Endometrial microvascular endothelial cells (primary cell): ENCODE measurements around the gene ARHGEF17. TPM values are rescaled to one million over a fixed set of nuclear protein-coding genes. Genes with fewer than 3 reads are reported as not detected.
"Not testable (repeated sequence)": the region's sequence is repeated elsewhere in the genome, so short reads cannot be mapped to it uniquely, and the experiment has no call there.

ENCODE experiments used
- in situ Hi-C: cut with HindIII; loops from 2 replicates; pipeline ENCODE4 v1.10.0; 2017; ENCODE audit warnings: low sequenced_read_pairs, low pct_unique_long_range_greater_than_20kb; ENCODE audit errors: inconsistent ontology term
- total RNA-seq: library from RNA; depleted of rRNA; stranded (reverse); fragments of >200 nt; gene quantifications from one replicate; pipeline ENCODE4 v1.2.3, GENCODE V29; 2015; ENCODE audit errors: inconsistent ontology term

The ARHGEF17 gene
- 11.3 TPM for total RNA-seq

GRCh38 chr11:73308003-73308960 lies at the start of gene ARHGEF17:
TSS of gene ARHGEF17 (plus strand) at chr11:73308276. CDS start at chr11:73308639, 363 bp downstream.
- in situ Hi-C loops = no loop called here

DNA sequence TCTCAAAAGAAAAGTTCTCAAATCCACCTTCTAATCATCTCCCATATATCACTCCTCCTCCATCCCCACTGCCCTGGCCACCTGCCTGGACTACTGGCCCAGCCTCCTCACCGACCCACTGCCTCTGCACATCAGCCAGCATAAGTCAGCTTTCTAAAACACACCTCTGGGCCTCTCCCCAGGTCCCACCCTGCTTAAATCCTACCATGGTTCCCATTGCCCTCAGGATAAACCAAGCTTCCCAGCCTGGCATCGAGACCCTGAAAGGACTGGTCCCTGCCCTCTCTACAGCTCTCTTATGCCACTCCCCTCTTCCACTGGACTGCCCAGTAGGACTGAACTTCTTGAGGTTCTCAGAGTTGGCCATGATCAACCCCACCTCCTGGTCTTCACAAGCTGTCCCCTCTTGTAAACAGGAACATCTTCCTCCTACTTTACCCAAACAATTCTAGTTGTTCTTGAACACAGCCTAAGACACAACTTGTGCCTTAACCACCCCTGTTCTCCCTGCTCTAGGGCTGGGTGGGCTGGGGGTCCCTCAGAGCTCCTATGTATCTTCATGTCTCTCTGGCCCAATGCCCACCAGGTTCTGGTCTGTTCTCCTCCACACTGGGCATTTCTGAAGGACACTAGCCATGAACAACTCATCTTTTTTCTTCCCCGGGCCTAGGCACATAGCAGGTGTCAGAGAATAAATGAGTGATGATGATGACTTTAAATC lies 48.5 kb upstream of the ARHGEF17 start:
- in situ Hi-C loops = no loop called here

DNA sequence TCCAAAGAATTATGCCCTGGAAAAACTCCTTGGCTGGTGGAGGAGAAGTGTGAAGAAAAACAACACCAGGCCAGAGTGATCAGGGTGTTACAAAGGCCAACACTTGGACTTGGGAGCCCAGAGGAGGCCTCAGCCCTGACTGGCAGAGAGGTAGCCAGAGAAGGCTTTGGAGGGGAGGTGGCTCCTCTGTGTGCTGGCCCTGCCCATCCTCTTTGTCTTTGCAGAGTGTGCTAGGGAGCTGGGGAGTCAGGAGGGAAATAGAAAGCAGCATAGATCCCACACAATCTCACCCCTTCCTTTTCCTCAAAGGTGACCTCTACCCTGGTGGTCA lies 48.0 kb upstream of the ARHGEF17 start:
- in situ Hi-C loops = no loop called here

DNA sequence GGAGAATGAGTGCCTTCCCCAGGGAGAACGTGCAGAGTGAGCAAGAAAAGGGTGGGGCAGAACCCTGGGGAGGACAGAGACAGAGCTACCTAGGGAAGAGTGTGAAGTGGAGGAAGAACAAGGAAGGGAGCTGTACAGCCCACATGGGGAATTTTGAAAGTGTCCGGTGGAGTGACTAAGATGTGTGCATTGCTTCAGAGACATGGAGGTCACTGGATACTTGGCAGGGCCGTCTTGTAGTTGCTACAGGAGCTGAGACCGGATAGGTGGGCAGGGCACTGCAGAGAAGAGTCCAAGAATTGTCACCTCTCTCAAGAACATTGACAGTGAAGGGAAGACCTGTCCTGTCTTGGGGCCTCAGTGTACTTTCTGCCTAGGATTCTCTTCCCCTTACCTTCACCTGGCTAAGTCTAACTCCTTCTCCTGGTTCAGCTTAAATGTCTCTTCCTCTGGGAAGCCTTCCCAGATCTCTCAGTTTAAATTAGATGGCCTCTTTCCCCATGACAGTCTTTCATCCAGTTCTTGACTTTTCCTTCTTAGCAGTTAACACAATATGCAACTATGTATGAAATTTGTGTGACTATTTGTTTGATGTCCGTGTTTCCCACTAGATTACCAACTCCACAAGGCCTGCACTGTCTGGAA lies 45.1 kb upstream of the ARHGEF17 start:
- in situ Hi-C loops = no loop called here

GRCh38 chr11:73263640-73264039 lies 44.4 kb upstream of the ARHGEF17 start:
- in situ Hi-C loops = no loop called here

GRCh38 chr11:73265278-73265810 lies 42.7 kb upstream of the ARHGEF17 start:
- in situ Hi-C loops = no loop called here

DNA sequence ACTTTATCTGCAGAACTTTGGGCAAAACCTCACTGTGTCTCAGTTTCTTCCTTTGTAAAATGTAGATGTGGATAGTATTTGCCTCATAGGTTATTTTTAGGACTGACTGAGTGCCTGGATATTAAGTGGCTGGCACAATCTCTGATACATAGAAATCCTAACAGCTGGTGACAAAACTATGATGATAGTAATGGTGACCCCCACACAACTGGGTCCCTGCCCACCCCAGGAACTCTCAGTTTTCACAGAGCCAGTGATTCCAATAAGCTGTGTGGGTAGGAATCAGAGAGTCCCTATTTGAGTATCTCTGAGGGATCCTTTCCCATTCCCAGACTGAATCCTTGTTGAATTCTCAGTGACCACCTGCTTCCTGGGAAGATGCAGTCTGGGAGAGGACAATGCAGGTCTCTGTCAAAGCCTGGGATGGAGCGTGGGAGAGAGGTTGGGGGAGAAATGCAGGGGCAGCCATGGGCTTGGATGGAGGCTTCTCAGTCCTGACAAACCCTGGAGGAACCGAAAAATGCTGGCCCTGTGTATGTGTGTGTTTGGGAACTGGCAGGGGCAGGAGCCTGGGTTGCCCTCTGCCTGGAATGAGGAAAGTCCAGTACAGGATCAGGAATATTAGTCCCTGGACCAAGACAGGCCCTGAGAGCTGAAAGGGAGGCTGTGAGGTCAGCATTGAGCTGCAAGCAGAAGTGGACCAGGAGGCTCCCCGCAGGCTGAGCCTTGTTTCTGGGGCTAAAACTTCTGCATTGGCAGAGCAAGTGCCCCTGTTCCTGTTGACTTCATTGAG lies 42.0 kb upstream of the ARHGEF17 start:
- in situ Hi-C loops = no loop called here

DNA sequence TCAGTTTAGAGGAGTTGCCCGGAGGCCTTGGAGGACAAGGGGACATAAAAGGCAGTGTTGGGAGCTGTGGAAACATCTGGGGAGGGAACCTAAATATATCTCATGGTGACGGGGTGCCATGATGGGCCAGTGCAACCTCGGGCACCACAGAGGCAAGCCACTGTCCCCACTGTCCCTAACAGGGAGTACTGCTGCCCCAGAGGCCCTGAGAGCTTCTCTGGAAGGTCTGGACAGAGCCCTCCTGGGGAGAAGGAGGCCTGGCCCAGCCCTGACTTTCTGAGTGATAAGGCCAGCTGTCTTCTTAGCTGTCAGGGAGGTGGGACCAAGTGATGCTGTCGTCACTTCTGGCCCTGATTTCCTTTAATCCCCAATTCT lies 41.4 kb upstream of the ARHGEF17 start:
- in situ Hi-C loops = no loop called here

GRCh38 chr11:73267122-73267846 lies 40.8 kb upstream of the ARHGEF17 start:
- in situ Hi-C loops = no loop called here

DNA sequence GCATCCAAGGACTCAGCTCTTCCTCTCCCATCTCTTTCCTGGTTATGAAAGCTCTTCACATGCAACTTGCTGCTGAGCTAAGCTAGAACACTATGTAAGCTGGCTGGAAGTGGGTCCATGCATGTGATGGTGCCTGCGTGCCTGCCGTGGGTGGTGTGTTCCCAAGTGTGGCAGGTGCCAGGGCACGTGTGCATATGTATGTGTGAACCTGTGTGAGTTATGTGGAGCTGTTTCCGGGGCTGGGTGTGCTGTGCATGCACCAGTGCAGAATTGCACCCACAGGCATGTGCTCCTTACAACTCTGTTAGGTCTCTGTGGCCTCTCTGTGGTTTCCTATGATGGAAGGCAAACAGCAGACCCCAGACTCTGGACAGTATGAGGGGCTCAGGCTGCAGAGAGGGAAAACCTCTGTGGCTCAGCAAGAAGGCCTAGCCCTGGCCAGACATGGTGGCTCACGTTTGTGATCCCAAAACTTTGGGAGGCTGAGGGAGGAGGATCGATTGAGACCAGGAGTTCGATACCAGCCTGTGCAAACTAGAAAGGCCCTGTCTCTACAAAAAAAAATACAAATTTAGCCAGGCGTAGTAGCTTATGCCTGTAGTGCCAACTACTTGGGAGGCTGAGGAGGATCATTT lies 40.1 kb upstream of the ARHGEF17 start:
- in situ Hi-C loops = no loop called here

DNA sequence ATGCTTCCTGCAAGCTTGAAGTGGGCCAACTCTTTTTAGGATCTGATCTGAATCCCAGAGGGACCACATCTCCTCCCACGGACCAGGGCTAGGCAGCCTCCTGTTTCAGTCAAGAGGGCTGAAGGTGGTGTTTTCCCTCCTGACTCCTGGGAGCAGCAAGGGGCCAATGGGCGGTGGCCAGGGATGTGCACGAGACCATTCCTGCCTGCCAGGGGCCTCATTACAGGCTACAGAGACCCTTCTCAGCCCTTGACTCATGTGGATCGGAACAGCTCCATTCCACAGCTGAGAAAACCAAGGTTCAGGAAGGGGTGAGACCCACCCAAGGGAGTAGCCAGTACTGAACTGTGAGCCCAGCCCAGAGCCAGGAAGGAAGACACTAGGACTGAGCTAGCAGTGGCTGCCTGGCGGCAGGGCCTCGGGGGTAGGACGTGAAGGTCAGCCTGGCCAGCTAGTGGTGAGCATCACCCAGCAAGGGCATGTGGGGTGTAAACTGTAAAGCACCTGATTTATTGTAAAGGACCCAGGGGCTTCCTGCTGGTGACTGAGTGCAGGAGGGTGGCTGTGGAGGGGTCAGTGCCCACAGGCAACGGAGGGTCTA lies 39.3 kb upstream of the ARHGEF17 start:
- in situ Hi-C loops = no loop called here

DNA sequence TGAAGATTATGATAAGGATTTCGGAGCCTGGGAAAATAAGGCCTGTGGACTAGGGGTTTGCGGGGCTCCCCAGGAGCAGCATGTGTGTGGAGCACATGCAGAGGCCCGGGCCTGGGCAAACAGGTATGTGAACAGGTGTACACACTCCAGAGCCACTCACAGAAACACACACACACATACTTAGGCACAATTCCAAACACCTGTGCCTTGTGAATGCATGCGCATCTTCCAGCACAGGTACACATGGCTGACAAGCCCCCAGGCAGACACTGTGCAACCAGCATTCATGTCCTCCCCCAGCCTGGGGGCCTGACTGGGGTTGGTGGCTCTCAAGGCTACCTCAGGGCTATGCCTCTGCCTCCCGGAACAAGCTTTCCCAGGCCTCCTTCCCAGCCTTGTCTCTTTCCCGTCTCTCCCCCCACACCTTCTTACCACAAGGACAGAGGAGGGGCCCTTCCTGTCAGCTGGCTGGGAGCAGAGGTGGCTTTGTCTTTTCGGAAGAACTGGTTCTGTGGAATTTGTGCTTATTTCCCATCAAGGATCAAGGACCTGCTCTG lies 38.5 kb upstream of the ARHGEF17 start:
- in situ Hi-C loops = no loop called here

DNA sequence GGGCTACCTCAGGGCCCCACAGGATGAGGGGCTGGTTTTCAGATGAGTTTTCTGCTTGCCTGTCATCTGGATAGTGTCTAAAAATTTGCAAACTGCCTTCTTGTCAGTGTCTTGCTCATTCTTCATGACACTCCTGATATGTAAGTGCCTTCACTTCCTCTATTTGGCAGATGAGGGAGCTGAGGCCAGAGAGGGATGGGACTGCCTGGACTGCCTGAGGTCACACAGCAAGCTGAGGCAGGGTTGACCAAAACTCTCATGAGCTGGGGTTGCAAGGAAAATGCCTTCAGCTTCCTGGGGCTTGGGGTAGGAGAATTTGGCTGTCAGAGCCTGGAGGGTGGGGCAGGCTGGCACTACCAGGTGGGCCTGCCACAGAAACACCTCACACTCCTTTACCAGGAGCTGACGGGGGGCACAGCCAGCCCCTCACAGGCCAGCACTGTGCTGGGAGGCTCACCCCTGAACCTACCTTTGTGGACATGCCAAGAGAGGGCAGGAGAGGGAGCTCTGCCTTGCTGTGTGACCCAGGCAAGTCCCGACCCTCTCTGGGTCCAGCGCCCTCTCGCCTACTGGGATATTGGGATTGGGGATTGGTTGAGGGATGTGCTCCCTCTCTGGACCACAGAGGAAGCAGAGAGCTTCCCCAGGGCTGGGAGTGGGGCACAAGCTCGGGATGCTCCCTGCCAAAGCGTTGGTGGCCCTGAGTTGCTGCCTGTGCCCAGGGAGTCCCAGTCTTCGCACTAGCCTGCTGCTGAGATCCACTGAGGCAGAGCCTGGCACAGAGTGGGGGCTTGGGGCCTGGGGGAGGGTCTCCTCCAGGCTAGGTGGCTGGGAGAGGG lies 37.8 kb upstream of the ARHGEF17 start:
- in situ Hi-C loops = no loop called here

DNA sequence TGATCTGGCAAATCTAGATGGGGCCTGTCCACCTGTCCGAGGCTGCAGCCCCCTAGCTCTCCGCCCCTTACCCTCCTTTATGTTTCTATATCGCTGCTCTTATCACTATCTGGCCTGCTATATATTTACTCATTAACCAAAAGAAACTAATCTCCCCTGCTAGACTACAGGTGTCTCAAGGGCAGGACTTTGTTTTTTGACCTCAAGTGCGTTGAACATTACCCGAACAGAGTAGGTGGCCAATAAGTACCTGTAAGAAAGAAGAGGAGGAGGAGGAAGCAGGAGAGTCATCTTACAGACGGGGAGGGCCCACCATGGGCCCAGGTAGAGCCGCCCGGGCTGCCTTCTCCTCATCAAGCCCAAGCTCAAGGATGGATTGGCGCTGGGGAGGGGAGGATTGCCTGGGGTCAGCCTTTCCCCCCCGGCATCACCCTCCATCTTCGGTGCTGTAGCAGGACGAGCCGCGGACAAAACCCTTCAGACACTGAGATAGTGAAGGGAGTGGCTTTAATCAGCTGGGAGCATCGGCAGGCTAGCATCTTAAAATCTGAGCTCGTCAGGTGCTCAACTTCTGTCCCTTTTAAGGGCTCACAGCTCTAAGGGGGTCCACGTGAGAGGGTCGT lies 37.1 kb upstream of the ARHGEF17 start:
- in situ Hi-C loops = no loop called here

DNA sequence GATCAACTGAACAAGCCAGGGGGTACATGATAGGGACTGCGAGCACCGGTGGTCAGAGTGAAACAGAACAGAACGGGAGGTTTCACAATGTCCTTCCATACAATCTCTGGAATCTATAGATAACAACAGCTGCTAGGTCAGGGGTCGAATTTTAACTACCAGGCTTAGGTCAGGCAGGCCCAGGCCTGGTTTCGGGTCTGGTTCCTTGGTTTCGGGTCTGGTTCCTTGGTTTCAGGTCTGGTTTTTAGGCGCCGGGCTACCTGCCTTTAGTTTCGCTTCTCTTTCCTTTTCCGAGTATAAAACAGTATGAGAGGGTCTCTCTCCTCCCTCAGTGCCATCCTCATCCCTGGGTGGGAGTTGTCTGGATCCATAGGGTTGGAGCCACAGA lies 36.6 kb upstream of the ARHGEF17 start:
- in situ Hi-C loops = not testable (repeated sequence)
